HG02763 (cell line): ENCODE measurements around the gene RICTOR.
"Not testable (repeated sequence)": the region's sequence is repeated elsewhere in the genome, so short reads cannot be mapped to it uniquely, and the experiment has no call there.

Source experiments
- ATAC-seq: cut with Tn5 transposase; IDR thresholded peaks from one replicate; pipeline ENCODE4 v1.9.1; 2021; ENCODE audit warnings: mild to moderate bottlenecking, moderate library complexity; ENCODE audit not compliant: unreplicated experiment

RICTOR gene

DNA sequence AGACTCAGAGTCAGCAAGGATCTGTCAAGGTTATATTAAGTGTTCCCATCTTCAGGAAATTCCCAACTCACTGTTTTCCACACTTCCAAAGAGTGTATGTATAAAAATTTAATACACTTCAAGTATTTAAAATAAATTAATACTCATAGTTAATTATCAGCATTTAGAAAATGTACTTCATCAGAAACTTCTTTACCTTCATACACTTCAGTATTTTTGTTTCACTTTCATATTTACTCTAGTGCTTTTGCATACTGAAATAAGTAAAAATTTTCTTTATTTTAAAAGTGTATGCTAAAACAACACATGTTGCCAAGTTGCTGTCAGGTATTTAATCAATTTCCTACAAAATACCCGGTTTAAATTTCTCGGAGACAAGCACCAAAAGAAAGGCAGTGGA is 16.5 kb downstream of the RICTOR start:
- peak; percentile 45 for ATAC-seq

DNA sequence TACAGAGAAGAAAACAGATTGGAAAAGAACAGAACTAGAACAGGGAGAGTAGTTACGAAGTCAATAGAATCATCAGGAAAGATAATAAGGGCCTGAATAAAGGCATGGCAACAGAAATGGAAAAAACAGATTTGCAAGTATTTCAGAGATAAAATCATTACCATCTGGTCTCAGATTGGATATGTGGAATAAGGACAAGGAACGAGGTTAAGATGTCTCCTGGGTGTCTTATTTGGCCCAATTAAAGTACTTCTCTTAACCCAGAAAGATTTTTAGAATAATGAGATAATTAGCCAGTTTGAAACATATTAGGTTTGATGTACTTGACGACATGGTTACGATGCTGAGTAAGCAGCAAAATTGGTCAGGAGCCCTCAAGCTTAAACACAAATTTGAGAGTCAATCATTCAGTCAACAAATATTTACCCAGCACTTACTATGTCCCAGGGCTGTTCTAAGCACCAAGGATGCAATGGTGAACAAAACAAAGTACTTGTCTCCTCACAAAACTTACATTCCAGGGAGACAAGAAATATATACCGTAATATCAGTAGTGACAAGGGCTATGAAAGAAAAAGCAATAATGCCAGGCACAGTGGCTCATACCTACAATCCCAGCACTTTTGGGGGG is 18.3 kb downstream of the RICTOR start:
- no peak for ATAC-seq

GRCh38 chr5:39055027-39055767 is 19.0 kb downstream of the RICTOR start:
- no peak for ATAC-seq

GRCh38 chr5:39053189-39053588 is 21.0 kb downstream of the RICTOR start:
- ATAC-seq, result no peak

DNA sequence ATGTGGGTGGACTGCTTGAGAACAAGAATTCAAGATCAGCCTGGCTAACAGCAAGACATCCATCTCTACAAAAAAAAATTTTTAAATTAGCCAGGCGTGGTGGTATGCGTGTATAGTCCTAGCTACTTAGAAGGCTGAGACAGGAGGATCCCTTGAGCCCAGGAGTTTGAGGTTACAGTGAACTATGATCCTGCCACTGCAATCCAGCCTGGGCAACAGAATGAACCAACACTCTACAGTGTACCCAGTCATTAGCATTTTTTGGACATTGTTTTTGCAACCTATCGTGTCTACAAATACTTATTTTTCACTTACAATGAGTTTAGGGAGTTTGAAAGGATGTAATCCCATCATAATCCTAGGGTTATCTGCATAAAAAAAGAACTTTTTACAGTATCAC is 22.1 kb downstream of the RICTOR start:
- ATAC-seq, result no peak

DNA sequence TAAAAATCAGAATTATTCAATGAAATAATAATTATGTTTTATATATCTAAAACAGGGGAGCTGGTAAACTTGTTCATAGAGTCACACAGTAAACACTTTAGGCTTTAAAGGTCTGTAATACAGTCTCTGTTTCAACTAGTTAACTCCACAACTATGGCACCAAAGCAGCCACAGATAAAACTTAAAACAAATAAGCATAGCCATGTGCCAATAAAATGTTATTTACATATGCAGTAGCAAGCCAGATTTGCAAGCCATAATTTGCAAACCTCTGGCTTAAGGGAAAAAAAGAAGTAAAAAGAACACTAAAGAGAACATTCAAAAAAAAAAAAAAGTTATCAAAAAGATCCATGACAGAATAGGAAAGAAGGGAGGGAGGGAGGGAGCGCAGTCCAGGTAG is 24.9 kb downstream of the RICTOR start:
- no peak for ATAC-seq

GRCh38 chr5:39040875-39041274 is 33.3 kb downstream of the RICTOR start:
- ATAC-seq, result no peak

GRCh38 chr5:39034493-39034892 is 39.7 kb downstream of the RICTOR start:
- not testable (repeated sequence) for ATAC-seq

DNA sequence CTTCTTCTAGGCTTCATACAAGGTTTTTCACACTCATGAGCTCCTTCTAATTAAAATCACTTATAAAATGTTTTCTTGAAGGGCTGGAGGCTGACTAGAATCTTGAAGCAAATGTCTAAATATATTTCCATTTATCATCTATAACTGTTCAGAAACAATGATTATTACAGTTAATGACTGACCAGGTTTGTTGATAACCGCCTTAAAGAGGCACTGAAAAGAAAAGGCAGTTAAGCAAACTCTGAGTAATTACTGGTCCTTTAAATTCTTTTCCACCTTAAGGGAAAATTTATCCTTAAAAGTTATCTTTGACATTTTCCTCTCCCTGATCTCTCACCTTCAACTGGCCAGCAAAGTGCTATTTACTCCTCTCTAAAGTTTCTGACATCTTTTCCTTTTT is 43.2 kb downstream of the RICTOR start:
- ATAC-seq, result no peak

DNA sequence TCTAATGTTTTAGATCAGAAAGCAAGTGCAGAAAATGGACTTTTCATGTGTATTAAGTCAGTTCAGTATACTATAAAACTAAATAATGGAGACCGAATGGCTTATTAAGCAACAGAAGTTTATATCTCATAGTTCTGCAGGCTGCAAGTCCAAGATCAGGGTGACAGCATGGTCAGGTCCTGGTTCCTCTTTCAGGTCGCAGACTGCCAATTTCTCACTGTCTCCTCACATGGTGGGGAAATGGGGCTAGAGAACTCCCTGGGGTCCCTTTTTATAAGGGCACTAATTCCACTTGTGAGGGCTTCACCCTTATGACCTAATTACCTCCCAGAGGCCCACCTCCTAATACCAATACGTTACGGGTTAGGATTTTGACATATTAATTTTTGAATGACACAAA is 48.7 kb downstream of the RICTOR start:
- ATAC-seq, result no peak

- no peak for ATAC-seq
Observed at GRCh38 chr5:39024884-39025283, 49.3 kb downstream of the RICTOR start.

GRCh38 chr5:39024005-39024404 is 50.2 kb downstream of the RICTOR start:
- ATAC-seq, result no peak

- no peak for ATAC-seq
Observed at GRCh38 chr5:39023121-39023520, 51.1 kb downstream of the RICTOR start.

DNA sequence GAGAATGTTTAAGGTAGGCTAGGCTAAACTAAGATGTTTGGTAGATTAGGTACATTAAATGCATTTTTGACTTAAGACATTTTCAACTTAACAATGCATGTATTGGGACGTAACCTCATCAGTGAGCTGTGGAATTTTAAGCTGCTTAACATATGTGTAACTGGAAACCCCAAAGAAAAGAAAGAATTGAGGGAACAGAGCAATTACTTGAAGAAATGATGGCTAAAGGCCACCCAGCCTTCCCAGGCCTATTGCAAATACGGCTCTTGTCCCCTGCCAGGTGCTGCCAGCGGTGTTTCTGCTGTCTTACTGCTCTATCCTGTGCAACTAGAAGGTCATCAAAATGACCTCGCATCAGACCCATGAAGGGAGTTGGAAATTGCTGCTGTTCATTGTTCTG is 52.0 kb downstream of the RICTOR start:
- no peak for ATAC-seq

DNA sequence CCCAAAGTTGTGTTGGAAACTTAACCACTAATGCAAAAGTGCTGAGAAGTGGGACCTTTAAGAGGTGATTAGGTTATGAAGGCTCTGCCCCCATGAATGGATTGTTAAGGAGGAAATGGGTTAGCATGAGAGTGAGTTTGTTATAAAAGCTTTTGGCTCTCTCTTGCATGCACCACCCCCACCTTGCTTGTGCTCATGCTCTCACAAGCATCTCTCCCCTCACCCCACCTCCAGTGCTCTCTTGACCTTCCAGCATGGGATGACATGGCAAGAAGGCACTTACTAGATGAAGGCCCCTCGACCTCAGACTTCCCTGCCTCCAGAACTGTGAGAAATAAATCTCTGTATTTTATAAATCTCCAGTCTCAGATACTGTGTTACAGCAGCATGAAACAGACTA is 52.8 kb downstream of the RICTOR start:
- ATAC-seq, result no peak

GRCh38 chr5:39020458-39020857 is 53.7 kb downstream of the RICTOR start:
- no peak for ATAC-seq

- no peak for ATAC-seq
Observed at GRCh38 chr5:39019254-39019653, 54.9 kb downstream of the RICTOR start.

GRCh38 chr5:39017504-39017903 is 56.7 kb downstream of the RICTOR start:
- ATAC-seq, result no peak

DNA sequence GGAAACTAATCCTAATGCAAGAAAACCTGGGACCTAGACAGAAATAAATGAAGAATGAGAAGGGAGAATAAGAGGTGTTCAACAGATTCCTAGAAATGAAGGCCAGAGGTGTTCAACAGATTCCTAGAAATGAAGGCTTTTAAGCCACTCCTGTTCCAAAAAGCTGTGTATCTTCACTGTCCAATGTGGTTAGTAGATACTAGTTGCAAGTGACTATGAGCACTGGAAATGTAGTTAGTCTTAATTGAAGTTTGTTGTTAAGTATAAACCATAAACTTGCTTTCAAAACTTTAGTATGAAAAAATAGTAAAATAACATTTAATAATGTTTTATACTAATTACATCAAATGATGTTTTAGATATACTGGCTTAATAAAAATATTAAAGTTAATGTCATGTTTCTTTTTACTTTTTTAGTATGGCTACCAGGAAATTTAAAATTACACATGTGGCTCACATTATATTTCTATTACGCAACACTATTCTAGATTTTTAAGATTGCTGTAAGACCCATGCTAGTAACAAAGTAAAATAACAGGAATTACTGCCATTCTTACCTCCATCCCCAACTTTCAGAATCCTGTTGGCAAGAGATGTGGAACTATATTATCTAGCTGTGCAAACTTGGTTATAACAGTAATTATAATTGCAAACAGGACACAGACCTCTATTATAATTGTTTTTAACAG is 57.5 kb downstream of the RICTOR start:
- no peak for ATAC-seq

- no peak for ATAC-seq
Observed at GRCh38 chr5:39015743-39016586, 58.2 kb downstream of the RICTOR start.

- ATAC-seq, result no peak
Observed at GRCh38 chr5:39014561-39014960, 59.6 kb downstream of the RICTOR start.
